Metanephros (tissue), 1 donor: ENCODE measurements around the gene LRRTM2. TPM values are rescaled to one million over a fixed set of nuclear protein-coding genes. Genes with fewer than 3 reads are reported as not detected.

Experiments
- total RNA-seq: library from RNA; depleted of rRNA; stranded (reverse); fragments of >200 nt; gene quantifications from one replicate; pipeline ENCODE4 v1.2.3, GENCODE V29; 2014

The LRRTM2 gene
- 3.6 TPM for total RNA-seq

GRCh38 chr5:138874771-138875551 lies at the start of gene LRRTM2:
LRRTM2 (minus strand) TSS chr5:138875335; CDS start chr5:138874911, 424 bp downstream.

Other genes starting within 250 kb of the LRRTM2 start
- 379 TPM for gene CTNNA1, start 121.9 kb downstream of the LRRTM2 start, total RNA-seq